Mesodermal cell (in vitro differentiated cells): Measurements from ENCODE around the gene RAVER2.
"Not testable (repeated sequence)": the region's sequence is repeated elsewhere in the genome, so short reads cannot be mapped to it uniquely, and the experiment has no call there.

Experiments
- H3K27ac ChIP-seq: 2 replicates; pipeline ENCODE4 v1.7.0; 2013; ENCODE audit warnings: mild to moderate bottlenecking, low read depth, low read length, moderate library complexity; ENCODE audit not compliant: severe bottlenecking
- H3K36me3 ChIP-seq: 2 replicates; pipeline ENCODE4 v1.7.1; 2013; ENCODE audit warnings: mild to moderate bottlenecking, low read length, moderate library complexity; ENCODE audit not compliant: control insufficient read depth, insufficient read depth
- H3K4me1 ChIP-seq: one replicate; pipeline ENCODE4 v1.7.1; 2013; ENCODE audit warnings: mild to moderate bottlenecking, low read length; ENCODE audit not compliant: insufficient read depth, control insufficient read depth, poor library complexity, severe bottlenecking
- H3K4me3 ChIP-seq: 2 replicates; pipeline ENCODE4 v1.7.0; 2013; ENCODE audit warnings: low read length, control low read depth, mild to moderate bottlenecking; ENCODE audit not compliant: insufficient read depth, poor library complexity, severe bottlenecking; ENCODE audit errors: extremely low read depth
- H3K9me3 ChIP-seq: 2 replicates; pipeline ENCODE4 v1.7.1; 2013; ENCODE audit warnings: mild to moderate bottlenecking, low read length, moderate library complexity; ENCODE audit not compliant: control insufficient read depth
- WGBS, 2 experiments: methylation state at CpG; one replicate each; pipeline ENCODE4 v1.1.5; 2013; ENCODE audit warnings: missing lambda C conversion rate in 2 of 2; ENCODE audit not compliant: insufficient coverage in 2 of 2; 5-methylcytosine and 5-hydroxymethylcytosine counted together

RAVER2 gene

GRCh38 chr1:64769482-64769881 is 24.6 kb downstream of the RAVER2 start:
- WGBS, 2 experiments, result no CpG with 5 or more reads among the region's 1 CpG
- Histone ChIP-seq H3K4me3 (no peak overlapping the region), H3K36me3 (peaks cover 5% of the 10 kb centered on the region), H3K4me1 (no peaks in the 10 kb centered on the region), H3K27ac (no peak overlapping the region), H3K9me3 (peaks cover 5% of the 10 kb centered on the region)

DNA sequence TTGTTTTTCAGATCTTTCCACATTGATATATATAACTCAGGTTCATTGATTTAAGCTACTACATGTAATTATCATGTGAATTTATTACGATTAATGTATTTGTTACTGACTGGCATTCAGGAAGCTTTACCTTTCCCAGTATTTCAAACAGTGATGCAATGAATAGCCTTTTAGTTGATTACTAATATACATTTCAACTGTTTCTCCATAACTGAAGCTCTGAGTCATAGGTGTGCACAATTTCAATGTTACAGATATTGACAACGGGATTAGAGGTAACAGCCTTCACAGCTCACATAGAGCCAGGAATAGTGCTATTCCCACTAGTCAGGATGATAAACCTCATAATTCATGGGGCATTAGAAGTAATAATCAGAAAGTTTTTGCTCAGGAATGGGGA is 25.1 kb downstream of the RAVER2 start:
- no peaks in the 10 kb centered on the region for H3K4me1 ChIP-seq
- no CpG with 5 or more reads among the region's 2 CpGs for WGBS, 2 experiments
- H3K27ac ChIP-seq, result no peak overlapping the region
- H3K36me3 ChIP-seq, result peaks cover 5% of the 10 kb centered on the region
- no peak overlapping the region for H3K4me3 ChIP-seq
- H3K9me3 ChIP-seq, result peaks cover 5% of the 10 kb centered on the region

DNA sequence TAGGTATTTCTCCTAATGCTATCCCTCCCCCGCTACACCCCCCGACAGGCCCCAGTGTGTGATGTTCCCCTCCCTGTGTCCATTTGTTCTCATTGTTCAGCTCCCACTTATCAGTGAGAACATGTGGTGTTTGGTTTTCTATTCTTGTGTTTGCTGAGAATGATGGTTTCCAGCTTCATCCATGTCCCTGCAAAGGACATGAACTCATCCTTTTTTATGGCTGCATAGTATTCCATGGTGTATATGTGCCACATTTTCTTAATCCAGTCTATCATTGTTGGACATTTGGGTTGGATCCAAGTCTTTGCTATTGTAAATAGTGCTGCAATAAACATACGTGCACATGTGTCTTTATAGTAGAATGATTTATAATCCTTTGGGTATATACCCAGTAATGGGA is 28.4 kb downstream of the RAVER2 start:
- 100% methylated on average over 2 of the region's 3 CpGs; no CpG with 5 or more reads in 1 of the 2 experiments for WGBS, 2 experiments
- H3K9me3 ChIP-seq, H3K4me1 ChIP-seq, H3K4me3 ChIP-seq, H3K36me3 ChIP-seq, H3K27ac ChIP-seq: not testable (repeated sequence)

- peaks cover 5% of the 10 kb centered on the region for H3K9me3 ChIP-seq
- WGBS, 2 experiments, result 100% methylated on average over 1 of the region's 3 CpGs
- no peak overlapping the region for H3K27ac ChIP-seq
- no peak overlapping the region for H3K4me3 ChIP-seq
- H3K4me1 ChIP-seq, result no peaks in the 10 kb centered on the region
- peaks cover 3% of the 10 kb centered on the region for H3K36me3 ChIP-seq
Measured at GRCh38 chr1:64775113-64775512, 30.2 kb downstream of the RAVER2 start.

DNA sequence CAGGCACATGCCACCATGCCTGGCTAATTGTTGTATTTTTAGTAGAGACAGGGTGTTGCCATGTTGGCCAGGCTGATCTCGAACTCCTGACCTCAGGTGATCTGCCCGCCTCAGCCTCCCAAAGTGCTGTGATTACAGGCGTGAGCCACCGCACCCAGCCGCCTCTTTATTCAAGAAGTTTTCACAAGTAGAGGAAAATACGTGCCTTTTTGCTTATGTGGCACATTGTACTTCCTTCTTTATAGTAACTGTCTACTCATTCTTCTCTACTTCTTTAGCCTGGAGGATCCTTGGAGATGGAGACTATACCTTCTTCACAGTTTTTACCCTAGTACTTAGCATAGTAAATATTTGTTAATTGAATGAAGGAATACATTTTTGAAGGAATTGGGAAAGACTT is 37.2 kb downstream of the RAVER2 start:
- not testable (repeated sequence) for H3K9me3 ChIP-seq, H3K4me1 ChIP-seq, H3K4me3 ChIP-seq, H3K27ac ChIP-seq
- peaks cover 15% of the 10 kb centered on the region for H3K36me3 ChIP-seq
- 92% methylated on average over 5 of the region's 6 CpGs for WGBS, 2 experiments

DNA sequence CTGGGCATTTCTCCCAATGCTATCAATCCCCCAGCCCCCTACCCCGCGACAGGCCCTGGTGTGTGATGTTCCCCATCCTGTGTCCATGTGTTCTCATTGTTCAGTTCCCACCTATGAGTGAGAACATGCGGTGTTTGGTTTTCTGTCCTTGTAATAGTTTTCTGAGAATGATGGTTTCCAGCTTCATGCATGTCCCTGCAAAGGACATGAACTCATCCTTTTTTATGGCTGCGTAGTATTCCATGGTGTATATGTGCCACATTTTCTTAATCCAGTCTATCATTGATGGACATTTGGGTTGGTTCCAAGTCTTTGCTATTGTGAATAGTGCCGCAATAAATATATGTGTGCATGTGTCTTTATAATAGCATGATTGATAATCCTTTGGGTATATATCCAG is 38.0 kb downstream of the RAVER2 start:
- H3K27ac ChIP-seq, H3K4me3 ChIP-seq, H3K4me1 ChIP-seq, H3K9me3 ChIP-seq: not testable (repeated sequence)
- WGBS, 2 experiments, result 80 to 83% methylated on average over 1 to 2 of the region's 5 CpGs
- H3K36me3 ChIP-seq, result peaks cover 15% of the 10 kb centered on the region

DNA sequence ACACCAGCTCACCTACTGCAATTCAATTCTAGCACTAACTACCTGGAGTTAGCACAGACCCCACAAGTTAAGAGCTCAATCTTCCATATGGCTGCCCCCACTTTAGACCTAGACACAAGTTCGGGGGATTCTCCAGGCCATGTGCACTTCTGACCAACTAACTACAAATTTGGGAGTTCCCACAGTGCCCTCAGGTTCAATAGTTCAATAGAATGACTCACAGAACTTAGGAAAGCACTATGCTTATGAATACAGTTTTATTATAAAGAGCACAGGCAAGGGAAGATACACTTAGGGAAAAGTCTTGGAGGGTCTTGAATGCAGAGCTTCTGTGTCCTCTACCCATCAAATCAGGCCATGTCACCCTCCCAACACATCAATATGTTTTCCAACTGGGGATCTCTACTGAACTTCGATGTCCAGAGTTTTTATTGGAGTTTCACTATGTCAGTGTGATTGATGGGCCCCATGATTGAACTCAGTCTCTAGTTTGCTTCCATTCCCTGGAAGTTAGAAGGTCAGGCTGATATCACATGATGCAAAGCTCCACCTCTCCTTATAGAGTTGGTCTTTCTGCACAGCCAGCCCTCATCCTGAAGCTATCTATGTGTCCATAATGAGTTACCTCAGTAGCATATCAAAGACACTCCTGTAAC is 46.1 kb downstream of the RAVER2 start:
- peaks cover 15% of the 10 kb centered on the region for H3K9me3 ChIP-seq
- H3K4me3 ChIP-seq, result no peak overlapping the region
- peaks cover 19% of the 10 kb centered on the region for H3K36me3 ChIP-seq
- WGBS, 2 experiments, result no CpG with 5 or more reads among the region's 2 CpGs
- no peak overlapping the region for H3K27ac ChIP-seq
- no peaks in the 10 kb centered on the region for H3K4me1 ChIP-seq

GRCh38 chr1:64798872-64799271 is 54.0 kb downstream of the RAVER2 start:
- H3K4me3 ChIP-seq, result no peak overlapping the region
- H3K9me3 ChIP-seq, result no peaks in the 10 kb centered on the region
- H3K27ac ChIP-seq, result no peak overlapping the region
- H3K36me3 ChIP-seq, result no peaks in the 10 kb centered on the region
- H3K4me1 ChIP-seq, result no peaks in the 10 kb centered on the region

DNA sequence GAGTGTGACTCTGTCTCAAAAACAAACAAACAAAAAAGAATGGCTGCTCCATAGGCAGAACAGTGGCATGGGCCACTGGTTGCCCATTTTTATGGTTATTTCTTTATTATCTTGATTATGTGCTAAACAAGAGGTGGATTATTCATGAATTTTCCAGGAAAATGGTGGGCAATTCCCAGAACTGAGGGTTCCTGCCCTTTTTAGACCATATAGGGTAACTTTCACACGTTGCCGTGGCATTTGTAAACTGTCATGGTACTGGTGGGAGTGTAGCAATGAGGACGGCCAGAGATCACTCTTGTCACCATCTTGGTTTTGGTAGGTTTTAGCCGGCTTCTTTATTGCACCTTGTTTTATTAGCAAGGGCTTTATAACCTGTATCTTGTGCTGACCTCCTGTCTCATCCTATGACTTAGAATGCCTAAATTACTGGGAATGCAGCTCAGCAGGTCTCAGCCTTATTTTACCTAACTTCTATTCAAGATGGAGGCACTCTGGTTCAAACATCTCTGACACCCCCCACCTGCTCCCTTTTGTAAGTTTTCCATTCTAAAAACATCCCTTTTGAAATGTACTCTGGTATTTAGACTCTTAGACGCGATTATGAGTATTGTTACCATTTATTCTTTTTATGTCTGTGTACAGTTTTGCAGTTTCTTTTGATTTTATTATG is 57.1 kb downstream of the RAVER2 start:
- Histone ChIP-seq H3K4me1 (no peaks in the 10 kb centered on the region), H3K27ac (no peak overlapping the region)
- WGBS, 2 experiments, result 83 to 92% methylated on average over 2 to 4 of the region's 6 CpGs

GRCh38 chr1:64809309-64809708 is 64.4 kb downstream of the RAVER2 start:
- Histone ChIP-seq H3K4me1 (no peaks in the 10 kb centered on the region), H3K27ac (no peak overlapping the region), H3K36me3 (no peaks in the 10 kb centered on the region), H3K4me3 (no peak overlapping the region), H3K9me3 (no peaks in the 10 kb centered on the region)

More for the DNA sequence above, 57.1 kb downstream of the RAVER2 start:
- Histone ChIP-seq H3K4me3 (no peak overlapping the region), H3K9me3 (no peaks in the 10 kb centered on the region), H3K36me3 (no peaks in the 10 kb centered on the region)

DNA sequence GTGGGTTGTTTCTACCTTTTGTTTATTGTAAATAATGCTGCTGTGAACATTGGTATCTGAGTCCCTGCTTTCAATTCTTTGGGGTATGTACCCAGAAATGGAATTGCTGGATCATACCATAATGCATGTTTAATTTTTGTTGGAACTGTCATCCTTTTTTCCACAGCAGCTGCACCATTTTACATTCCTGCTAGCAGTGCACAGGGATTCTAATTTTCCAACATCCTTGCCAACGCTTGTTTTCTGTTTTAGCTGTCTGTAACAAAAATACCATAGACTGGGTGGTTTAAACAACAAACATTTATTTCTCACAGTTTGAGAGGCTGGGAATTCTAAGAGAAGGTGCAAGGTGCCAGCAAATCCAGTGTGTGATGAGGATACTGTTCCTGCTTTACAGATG is 65.1 kb downstream of the RAVER2 start:
- Histone ChIP-seq H3K36me3 (peaks cover 5% of the 10 kb centered on the region), H3K9me3 (no peaks in the 10 kb centered on the region), H3K4me1 (no peaks in the 10 kb centered on the region), H3K27ac (no peak overlapping the region), H3K4me3 (no peak overlapping the region)
- no CpG with 5 or more reads among the region's 1 CpG for WGBS, 2 experiments
